Astrocyte (in vitro differentiated cells and primary cell): Measurements from ENCODE around the gene ALDOB. TPM values are rescaled to one million over a fixed set of nuclear protein-coding genes. Genes with fewer than 3 reads are reported as not detected.

Source experiments
- DNase-seq: peaks from one replicate; pipeline ENCODE4 v3.0.0-alpha.2; 2010; ENCODE audit warnings: low read depth
- FAIRE-seq: peaks from 2 replicates; lab custom pipeline; 2011; peaks lifted over from hg19 to GRCh38; lab: Jason Lieb, UNC
- H2AFZ ChIP-seq: 2 replicates; pipeline ENCODE4 v1.6.0; 2012; ENCODE audit warnings: low read depth, low read length, inconsistent platforms
- H3K27ac ChIP-seq: 2 replicates; pipeline ENCODE4 v1.5.1; 2011; ENCODE audit warnings: low read depth, low read length, inconsistent platforms
- H3K27me3 ChIP-seq: 2 replicates; pipeline ENCODE4 v1.6.0; 2011; ENCODE audit warnings: low read length, inconsistent platforms; ENCODE audit not compliant: insufficient read depth
- H3K36me3 ChIP-seq: 2 replicates; pipeline ENCODE4 v1.5.1; 2011; ENCODE audit warnings: low read length, inconsistent platforms; ENCODE audit not compliant: insufficient read depth
- H3K4me1 ChIP-seq: 2 replicates; pipeline ENCODE4 v1.5.1; 2011; ENCODE audit warnings: low read length, inconsistent platforms; ENCODE audit not compliant: insufficient read depth
- H3K4me2 ChIP-seq: 2 replicates; pipeline ENCODE4 v1.6.0; 2012; ENCODE audit warnings: low read length, inconsistent platforms
- H3K4me3 ChIP-seq: 2 replicates; pipeline ENCODE4 v1.5.1; 2011; ENCODE audit warnings: low read depth, mild to moderate bottlenecking, low read length, inconsistent platforms; ENCODE audit not compliant: insufficient read depth
- H3K79me2 ChIP-seq: 2 replicates; pipeline ENCODE4 v1.6.0; 2012; ENCODE audit warnings: mild to moderate bottlenecking, low read length, inconsistent platforms; ENCODE audit not compliant: insufficient read depth
- H3K9ac ChIP-seq: 2 replicates; pipeline ENCODE4 v1.6.0; 2012; ENCODE audit warnings: mild to moderate bottlenecking, low read length, inconsistent platforms
- H3K9me3 ChIP-seq: 2 replicates; pipeline ENCODE4 v1.5.1; 2012; ENCODE audit warnings: low read depth, mild to moderate bottlenecking, low read length, inconsistent platforms; ENCODE audit not compliant: insufficient read depth
- H4K20me1 ChIP-seq: 2 replicates; pipeline ENCODE4 v1.6.0; 2012; ENCODE audit warnings: low read length, inconsistent platforms; ENCODE audit not compliant: insufficient read depth
- H3K27ac Mint-ChIP-seq: one replicate; pipeline ENCODE4 v1.8.0; 2021; ENCODE audit warnings: mild to moderate bottlenecking, mixed read lengths; ENCODE audit not compliant: unreplicated experiment
- H3K27me3 Mint-ChIP-seq: one replicate; pipeline ENCODE4 v1.8.0; 2021; ENCODE audit warnings: low read depth, mixed read lengths; ENCODE audit not compliant: unreplicated experiment
- H3K36me3 Mint-ChIP-seq: one replicate; pipeline ENCODE4 v1.8.0; 2021; ENCODE audit warnings: low read depth, mixed read lengths; ENCODE audit not compliant: unreplicated experiment
- H3K4me1 Mint-ChIP-seq: one replicate; pipeline ENCODE4 v1.8.0; 2021; ENCODE audit warnings: low read depth, mixed read lengths; ENCODE audit not compliant: unreplicated experiment
- H3K4me3 Mint-ChIP-seq: one replicate; pipeline ENCODE4 v1.8.0; 2021; ENCODE audit warnings: mild to moderate bottlenecking, moderate library complexity, mixed read lengths; ENCODE audit not compliant: unreplicated experiment
- H3K9me3 Mint-ChIP-seq: one replicate; pipeline ENCODE4 v1.8.0; 2021; ENCODE audit warnings: mild to moderate bottlenecking, mixed read lengths; ENCODE audit not compliant: unreplicated experiment
- CTCF ChIP-seq: IDR thresholded peaks from 2 replicates; pipeline ENCODE4 v1.5.1; 2011; ENCODE audit warnings: low read depth, mild to moderate bottlenecking, inconsistent platforms, low read length, moderate library complexity; ENCODE audit not compliant: insufficient read depth
- EZH2 ChIP-seq: IDR thresholded peaks from 2 replicates; pipeline ENCODE4 v1.6.1; 2012; ENCODE audit warnings: mild to moderate bottlenecking, low read length, inconsistent platforms; ENCODE audit not compliant: insufficient read depth
- total RNA-seq: library from RNA; stranded (reverse); gene quantifications from 2 replicates; pipeline ENCODE4 v1.2.1, GENCODE V29; 2021

Gene ALDOB
- total RNA-seq, 1 donor from 2014 or later = not detected

GRCh38 chr9:101458963-101459631 is 23.5 kb upstream of the ALDOB start:
- peaks cover 13% of the 10 kb centered on the region for H3K4me1 Mint-ChIP-seq
- H3K9me3 Mint-ChIP-seq = no peaks in the 10 kb centered on the region
- Histone ChIP-seq H3K27me3 (no peaks in the 10 kb centered on the region), H3K4me3 (no peak overlapping the region), H3K27ac (no peak overlapping the region), H3K4me2 (no peak overlapping the region), H3K9me3 (no peaks in the 10 kb centered on the region), H4K20me1 (no peaks in the 10 kb centered on the region), H2AFZ (no peak overlapping the region), H3K79me2 (no peaks in the 10 kb centered on the region), H3K4me1 (peaks cover 10% of the 10 kb centered on the region), H3K9ac (no peak overlapping the region), H3K36me3 (no peaks in the 10 kb centered on the region)
- no peaks in the 10 kb centered on the region for H3K27me3 Mint-ChIP-seq
- DNase-seq (peak; percentile 54), FAIRE-seq (peak; percentile 78)
- TF ChIP-seq EZH2 (no peak), CTCF (peak; percentile 85)
- no peaks in the 10 kb centered on the region for H3K36me3 Mint-ChIP-seq
- no peak overlapping the region for H3K27ac Mint-ChIP-seq
- H3K4me3 Mint-ChIP-seq = no peak overlapping the region

GRCh38 chr9:101457003-101457402 is 21.4 kb upstream of the ALDOB start:
- no peaks in the 10 kb centered on the region for H3K36me3 Mint-ChIP-seq
- H3K4me2 ChIP-seq = no peak overlapping the region
- no peak overlapping the region for H3K4me3 Mint-ChIP-seq
- H3K27me3 Mint-ChIP-seq = no peaks in the 10 kb centered on the region
- H3K9ac ChIP-seq = no peak overlapping the region
- H4K20me1 ChIP-seq = no peaks in the 10 kb centered on the region
- H2AFZ ChIP-seq = no peak overlapping the region
- peaks cover 11% of the 10 kb centered on the region for H3K9me3 Mint-ChIP-seq
- DNase-seq = no peak
- no peak overlapping the region for H3K4me3 ChIP-seq
- H3K36me3 ChIP-seq = no peaks in the 10 kb centered on the region
- H3K4me1 Mint-ChIP-seq = peaks cover 5% of the 10 kb centered on the region
- TF ChIP-seq CTCF (no peak), EZH2 (no peak)
- H3K27me3 ChIP-seq = no peaks in the 10 kb centered on the region
- H3K27ac Mint-ChIP-seq = no peak overlapping the region
- no peaks in the 10 kb centered on the region for H3K9me3 ChIP-seq
- H3K27ac ChIP-seq = no peak overlapping the region
- H3K4me1 ChIP-seq = peaks cover 6% of the 10 kb centered on the region
- H3K79me2 ChIP-seq = no peaks in the 10 kb centered on the region
- FAIRE-seq = no peak

- peaks cover 12% of the 10 kb centered on the region for H3K9me3 Mint-ChIP-seq
- peak overlapping the region; percentile 26 for H3K27ac Mint-ChIP-seq
- FAIRE-seq (no peak), DNase-seq (peak; percentile 30)
- Histone ChIP-seq H3K4me3 (no peak overlapping the region), H3K79me2 (no peaks in the 10 kb centered on the region), H3K9ac (no peak overlapping the region), H3K4me1 (peaks cover under 1% of the 10 kb centered on the region), H3K27me3 (no peaks in the 10 kb centered on the region), H3K9me3 (no peaks in the 10 kb centered on the region), H2AFZ (no peak overlapping the region), H3K36me3 (no peaks in the 10 kb centered on the region), H3K4me2 (peak overlapping the region; percentile 3), H3K27ac (no peak overlapping the region), H4K20me1 (no peaks in the 10 kb centered on the region)
- no peaks in the 10 kb centered on the region for H3K36me3 Mint-ChIP-seq
- H3K27me3 Mint-ChIP-seq = no peaks in the 10 kb centered on the region
- TF ChIP-seq CTCF (no peak), EZH2 (no peak)
- H3K4me1 Mint-ChIP-seq = peaks cover 5% of the 10 kb centered on the region
- no peak overlapping the region for H3K4me3 Mint-ChIP-seq
Measured at GRCh38 chr9:101455656-101456240, 20.2 kb upstream of the ALDOB start.
